Measurements from ENCODE around the gene LEKR1.
A peak's percentile ranks its signal among the peaks of the same experiment; 100 is the strongest.
"Not testable (repeated sequence)": the region's sequence is repeated elsewhere in the genome, so short reads cannot be mapped to it uniquely, and the experiment has no call there.

Gene LEKR1
- total RNA-seq = 3.0 to 4.4 (median 3.4) reads per million in 4 donors

DNA sequence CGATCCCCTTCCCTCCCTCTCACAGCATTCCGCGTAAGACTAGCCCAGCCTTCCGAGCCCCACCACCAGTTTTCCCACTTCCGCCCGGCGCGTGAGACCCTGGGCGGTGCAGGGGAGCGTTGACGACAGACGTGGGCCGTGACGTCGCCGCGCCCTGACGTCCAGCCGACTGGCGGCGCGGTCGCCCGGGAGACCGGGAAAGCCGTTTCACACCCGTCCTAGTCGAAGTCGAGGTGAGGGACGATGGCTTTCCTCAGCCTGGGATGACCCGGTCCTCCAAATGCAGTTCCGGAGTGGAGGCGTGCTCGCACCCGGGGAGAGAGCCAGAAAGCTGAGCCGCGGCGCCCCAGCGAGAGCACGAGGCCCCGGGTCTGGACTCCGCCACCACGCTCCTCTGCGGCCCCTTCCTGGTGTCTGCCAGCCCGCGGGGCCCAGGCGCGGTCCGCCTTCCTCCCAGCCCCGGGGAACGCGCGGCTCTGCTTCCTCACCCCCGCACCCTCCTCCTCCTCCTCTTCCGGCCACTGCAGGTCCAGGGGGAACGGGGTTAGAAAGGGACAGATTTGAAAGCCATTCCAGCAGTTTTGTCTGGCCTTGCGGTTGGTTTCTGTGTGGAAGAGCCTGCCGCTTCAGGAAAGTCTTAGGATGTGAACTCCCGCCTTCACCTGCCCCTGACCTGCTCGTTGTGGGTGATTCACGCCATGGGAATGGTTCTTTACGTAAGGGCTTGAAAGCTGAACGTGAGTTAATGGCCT is at the start of gene LEKR1:
TSS of gene LEKR1 (plus strand) at position 210 of the 752 bp plus-strand sequence. CDS start 2,977 bp downstream, outside the sequence.
- DNase-seq = peak; percentile 25 to 80 (median 43)

DNA sequence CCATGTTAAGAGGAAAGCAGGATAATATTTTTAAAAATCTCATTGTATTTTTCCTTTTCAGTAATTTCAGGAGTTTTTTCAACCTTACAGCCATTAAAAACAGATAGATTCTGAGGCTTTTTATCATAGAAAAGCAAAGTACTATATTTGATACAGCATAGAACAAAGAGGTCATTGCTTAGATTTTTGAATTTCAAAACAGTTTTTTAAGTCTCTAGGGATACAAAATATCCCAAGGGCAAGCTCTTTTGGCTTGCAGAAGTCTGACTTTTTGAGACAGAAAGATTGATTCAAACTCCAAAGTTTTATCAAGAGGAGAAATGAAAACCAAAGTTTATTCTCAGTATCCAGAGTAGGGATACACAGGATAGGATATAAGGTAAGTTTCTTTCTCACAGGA is 49.3 kb upstream of the LEKR1 start:
- no peak for DNase-seq

DNA sequence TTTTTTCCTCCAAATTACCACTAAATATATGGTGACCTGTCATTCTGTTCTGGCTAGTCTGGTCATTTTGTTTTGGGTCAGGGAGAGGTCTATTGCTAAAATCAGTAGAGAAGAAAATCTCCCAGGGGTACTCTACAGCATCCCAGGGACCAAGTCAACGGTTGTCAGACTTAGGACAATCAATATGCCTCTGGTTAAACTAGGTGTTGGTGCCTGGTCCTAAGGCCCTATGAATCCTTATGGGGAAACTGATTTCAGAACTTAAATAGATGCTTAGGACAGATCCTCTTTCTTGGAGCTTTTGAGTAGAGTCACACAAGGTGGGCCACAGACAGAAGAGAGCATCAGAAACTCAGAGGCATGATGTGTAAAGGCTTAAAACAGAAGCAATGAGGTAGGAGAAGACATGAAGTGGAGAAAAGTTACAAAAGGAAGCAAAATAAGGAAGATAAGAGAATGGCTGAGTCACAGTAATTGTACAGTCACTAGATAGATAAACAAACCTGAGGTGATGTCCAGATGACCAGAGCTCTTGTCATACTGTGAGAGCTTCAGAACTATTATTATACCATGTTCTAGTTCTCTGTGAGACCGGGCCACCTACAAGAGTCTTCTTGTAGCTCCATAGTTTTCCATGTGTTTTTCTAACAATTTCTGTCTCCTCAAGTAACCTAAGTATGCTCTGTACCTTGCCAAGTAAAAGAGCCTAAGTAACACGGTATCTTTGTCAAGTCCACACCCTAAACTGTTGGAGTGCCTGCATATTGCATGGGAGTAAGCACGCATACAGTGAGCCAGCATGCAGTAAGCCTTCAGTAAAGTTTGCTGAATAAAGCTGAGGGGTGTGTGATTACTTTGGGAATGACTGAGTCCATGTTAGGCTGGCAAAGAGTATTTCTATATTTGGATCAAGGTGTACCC is 44.6 kb upstream of the LEKR1 start:
- DNase-seq = no peak

DNA sequence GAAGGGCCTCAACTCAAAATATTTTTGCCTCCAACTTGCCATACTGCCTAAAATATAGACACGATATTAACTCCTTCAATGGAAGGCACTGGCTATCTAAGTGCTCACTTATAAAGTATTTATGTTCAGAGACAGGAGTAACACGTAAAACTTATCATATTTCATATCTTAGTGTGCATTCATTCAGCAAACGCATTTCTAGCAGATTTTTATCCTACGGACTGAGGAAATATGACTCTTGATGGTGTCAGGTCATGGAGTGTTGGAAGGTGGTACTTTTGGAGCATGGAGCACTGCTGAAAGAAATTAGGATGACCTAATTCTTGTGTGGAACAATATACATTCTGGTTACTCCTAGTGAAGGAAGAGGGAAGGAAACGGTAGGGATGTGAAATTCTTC is 43.8 kb upstream of the LEKR1 start:
- DNase-seq = no peak

DNA sequence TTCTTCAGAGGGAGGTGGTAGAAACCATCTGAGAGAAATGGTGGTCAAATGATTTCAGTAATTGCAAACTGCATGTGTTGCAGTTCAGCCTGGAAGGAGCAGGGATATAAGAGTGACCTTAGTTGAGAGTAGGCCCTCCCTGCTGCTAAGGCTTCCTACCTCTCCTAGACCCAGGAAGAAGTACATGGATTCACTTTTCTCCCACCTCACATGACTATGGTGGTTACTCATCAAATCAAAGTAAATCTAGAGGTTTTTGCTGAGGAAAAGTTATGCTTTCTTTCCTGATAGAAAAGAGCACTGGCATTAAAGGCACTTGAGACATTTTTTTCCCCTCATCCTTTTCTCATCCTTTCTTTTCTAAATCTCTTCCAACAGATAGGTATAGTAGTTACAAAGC is 43.2 kb upstream of the LEKR1 start:
- DNase-seq = no peak

DNA sequence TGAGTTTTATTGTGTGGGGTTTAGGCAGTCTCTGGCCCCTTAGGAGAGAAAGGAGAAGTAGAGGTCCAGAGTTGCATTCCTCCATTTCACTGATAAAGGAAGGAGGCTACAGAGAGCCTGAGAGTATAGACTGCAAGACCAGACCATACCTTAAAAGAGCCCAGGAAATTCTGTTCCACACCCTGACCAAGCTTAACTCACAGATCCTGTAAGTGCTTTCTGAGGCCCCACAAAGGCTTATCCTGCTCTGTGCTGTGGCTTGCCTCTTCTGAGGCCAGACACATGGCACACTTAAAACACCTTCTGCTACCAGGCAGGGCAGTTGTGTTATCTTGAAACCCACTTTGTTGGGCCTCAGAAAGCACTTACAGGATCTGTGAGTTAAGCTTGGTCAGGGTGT is 39.2 kb upstream of the LEKR1 start:
- DNase-seq = peak in 1 of 5 donors; percentile 21

DNA sequence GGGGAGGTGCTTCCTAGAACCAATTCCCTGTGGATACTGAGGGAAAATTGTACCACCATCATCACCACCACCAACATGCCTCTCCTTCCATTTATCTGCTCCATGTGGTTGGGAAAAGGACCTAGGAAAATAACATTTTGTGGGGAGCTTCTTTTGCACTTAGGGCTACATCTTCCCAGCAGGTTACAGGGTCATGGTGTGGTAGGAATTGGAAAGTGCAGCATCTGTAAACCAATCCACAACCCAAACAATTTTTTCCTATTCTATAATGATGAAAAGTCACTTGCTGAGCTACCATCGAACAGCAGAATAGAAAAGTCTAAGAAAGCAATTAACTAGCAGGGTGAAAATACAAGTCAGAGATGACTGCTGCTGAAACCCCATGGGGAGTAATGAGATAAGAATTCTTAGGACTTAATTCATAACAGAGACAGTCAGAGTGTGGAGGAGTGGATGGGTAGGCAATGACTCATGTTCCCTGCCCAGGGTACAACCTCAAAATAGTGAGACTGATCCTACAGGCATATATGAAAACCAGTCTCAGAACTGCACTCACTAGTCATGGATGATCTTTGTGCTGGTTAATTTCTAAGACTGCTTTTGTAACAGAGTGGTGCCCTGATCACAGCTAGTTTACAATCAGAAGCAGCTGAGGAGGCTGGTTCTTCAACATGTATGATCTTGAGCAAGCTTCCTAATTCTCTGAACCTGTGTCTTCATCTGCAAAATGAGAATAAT is 38.1 kb upstream of the LEKR1 start:
- DNase-seq = peak in 1 of 5 donors; percentile 54

DNA sequence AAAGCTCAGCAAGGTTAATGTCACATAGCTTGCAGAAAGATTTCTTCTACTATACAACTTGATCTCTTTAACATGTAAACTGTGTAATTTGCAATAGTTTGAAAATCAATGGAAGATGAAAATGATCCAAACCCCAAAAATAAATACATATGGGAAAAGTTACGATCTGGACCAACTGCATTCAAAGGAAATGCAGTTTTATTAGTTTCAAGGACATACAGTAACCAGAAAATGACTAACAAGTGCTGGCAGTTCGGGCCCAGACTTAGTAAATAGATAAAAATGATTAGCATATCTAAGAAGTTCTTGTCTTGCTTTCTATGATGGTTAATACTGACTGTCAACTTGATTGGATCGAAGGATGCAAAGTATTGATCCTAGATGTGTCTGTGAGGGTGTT is 37.3 kb upstream of the LEKR1 start:
- no peak for DNase-seq

DNA sequence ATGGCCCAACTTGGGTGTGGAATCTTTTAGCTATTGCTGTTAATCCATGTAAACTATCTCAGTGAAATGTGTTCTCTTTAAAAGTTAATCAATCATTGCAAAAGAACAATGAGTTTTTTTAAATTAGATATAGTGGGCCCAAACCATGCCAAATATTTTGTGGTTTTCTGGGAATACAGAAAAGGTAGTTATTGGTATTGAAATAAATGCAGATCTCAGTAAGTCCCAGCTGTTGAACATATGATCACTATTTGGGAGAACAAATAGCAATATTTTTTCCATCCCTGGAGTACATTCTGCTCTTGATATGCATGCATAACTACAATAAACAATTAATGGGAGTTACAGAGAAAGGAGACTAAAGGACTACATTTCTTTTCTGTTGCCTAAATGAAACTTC is 36.0 kb upstream of the LEKR1 start:
- no peak for DNase-seq

DNA sequence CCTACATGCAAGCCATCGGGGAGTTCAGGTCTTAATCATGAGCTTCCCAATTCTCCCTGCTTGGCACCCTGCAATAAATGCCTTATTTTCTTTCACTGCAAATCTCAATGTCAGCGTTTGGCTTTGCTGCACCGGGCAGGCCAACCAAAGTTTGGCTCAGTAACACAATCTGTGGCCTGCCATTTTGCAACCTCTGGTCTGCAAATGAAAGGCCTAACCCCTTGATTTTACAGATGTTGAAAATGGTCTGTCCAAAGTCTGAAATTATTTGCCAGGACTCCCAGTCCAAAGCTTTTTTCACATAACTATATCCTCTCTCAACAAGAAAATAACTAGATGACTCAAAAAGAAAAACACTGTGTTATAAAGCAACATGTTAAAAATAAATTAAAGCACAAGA is 34.0 kb upstream of the LEKR1 start:
- no peak for DNase-seq

DNA sequence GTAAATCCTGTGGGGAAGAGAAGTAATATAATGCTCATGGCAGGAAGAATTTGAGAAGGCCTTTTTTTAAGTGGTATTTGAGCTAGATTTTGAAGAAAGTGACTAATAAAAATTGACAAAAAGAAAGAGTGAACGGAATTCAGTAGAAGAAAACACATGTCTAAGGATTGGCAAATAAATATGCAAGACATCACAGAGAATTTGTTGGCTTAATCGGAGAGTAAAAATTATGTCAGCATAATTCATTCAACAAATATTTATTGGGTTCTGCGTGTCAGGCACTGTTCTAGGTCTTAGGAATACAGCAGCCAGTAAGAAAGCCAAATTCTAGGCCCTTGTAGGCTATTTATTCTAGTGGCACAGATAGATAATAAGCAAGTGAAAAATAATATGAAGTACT is 33.6 kb upstream of the LEKR1 start:
- DNase-seq = no peak

DNA sequence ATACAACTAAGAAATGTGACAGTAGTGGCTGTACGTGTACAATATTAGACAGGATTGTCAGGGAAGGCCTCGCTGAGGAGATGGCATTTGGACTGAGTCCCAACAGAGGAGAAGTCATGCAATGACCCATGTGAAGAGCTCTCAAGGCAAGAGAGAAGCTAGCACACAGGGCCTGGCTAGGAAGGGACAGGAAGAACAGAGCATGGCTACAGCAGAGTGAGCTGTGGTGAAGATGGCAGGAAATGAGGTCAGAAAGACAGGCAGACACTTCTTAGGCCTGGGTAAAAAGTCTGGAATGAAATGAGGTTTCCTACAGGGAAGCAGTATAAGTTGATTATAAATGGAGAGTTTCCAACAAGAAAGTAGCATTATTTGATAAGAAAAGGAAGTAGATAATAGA is 33.2 kb upstream of the LEKR1 start:
- DNase-seq = peak in 1 of 5 donors; percentile 58

DNA sequence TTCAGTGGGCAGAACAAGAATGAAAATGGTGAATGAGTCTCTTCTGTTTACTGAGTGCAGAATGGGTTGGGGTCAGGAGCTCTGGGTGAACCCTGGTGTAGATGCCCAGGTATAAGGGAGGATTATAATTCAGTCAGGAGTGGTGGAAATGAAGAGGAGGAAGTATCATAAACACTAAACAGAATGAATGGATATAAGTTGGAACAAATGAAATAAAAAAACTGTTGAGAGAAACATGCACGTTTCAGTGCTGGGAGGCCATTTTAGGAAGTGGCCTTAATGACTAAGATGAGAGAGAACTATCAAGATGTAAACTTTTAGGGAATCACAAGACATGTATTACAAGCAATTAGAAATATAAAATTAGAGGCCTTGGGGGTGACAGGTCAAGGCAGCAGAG is 32.8 kb upstream of the LEKR1 start:
- DNase-seq = no peak

DNA sequence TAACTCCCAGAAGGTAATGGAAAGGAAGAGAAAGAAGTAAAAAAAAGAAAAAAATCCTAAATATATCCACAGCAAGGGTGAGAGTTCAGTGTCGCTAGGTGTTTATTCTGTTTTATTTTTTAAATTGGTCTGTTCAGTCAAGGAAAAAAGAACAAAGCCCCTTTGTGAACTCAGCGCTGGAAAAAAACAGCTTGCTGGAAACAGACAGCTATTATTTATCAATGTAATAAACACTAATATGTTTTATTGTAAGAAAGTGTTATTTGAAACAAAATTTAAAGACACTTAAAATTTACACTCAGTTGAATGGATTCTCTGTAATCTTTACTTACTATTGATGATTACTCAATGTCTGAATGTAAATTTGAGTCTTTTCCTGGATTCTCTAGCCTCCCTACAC is 32.3 kb upstream of the LEKR1 start:
- no peak for DNase-seq

DNA sequence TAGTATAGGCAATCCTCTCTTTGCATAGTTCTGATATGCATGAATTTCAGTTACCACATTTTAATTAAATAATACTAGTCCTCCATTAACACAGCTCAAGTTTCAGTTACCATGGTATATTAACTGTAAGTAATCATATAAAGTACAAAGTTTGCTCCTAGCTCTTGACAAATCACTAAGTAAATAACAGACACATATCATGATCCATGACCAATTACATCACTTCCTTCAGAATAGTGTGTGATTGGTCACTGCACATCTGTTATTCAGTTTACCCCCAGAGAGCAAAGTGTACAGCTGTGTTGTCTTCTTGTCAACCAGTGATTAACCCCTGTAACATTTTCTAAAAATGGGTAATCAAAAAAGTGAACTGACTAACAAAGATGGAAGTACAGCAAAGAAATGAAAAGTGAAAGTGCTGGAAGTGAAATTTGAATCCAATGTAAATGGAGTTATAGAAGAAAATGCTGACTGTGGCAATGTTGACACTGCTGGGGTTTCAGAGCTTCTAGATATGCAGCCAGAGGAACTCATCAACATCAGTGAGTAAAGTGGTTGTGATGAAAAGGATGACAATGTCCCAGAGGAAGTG is 30.2 kb upstream of the LEKR1 start:
- DNase-seq = peak in 1 of 5 donors; percentile 19

DNA sequence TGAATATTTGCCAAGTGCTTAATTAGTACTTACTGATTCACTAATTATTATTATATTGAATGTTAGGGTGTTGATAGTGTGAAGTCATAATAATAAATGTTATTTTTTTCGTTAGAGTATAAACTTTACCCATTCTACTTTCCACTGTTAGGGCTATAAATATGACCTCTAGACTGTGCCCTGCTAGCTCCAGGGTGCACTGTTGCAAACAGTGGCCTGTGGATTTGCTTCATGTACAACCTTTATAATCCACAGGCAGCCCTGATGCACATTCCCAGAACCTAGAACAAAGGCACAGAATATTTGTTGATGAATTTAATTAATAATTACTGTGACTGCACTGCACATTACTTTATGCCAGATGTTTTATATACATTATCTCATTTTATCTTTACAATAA is 28.8 kb upstream of the LEKR1 start:
- no peak for DNase-seq

DNA sequence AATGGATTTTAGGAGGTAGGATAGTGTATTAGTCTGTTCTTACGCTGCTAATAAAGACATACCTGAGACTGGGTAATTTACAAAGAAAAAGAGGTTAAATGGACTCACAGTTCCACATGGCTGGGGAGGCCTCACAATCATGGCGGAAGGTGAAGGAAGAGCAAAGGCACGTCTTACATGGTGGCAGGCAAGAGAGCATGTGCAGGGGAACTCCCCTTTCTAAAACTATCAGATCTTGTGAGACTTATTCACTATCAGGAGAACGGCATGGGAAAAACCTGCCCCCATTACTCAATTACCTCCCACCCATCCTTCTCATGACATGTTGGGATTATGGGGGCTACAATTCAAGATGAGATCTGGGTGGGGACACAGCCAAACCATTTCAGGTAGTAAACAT is 25.9 kb upstream of the LEKR1 start:
- not testable (repeated sequence) for DNase-seq

DNA sequence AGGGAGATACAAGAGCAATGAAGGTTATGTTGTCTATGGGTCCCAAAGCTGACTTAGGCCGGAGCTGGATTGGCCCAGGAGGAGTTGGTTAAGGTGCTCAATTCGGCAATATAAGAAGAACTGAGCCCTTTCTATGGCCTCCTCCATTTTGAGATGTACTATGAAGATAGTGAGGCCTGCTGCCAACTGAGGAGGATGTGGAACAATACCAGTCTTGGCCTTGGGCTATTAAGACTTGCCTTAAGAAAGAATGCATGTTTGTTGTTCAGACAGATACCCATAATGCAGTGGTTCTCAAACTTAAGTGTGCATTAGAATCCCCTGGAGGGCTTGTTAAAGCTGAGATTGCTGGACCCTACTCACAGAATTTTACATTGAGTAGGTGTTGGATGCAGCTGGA is 24.4 kb upstream of the LEKR1 start:
- DNase-seq = no peak

DNA sequence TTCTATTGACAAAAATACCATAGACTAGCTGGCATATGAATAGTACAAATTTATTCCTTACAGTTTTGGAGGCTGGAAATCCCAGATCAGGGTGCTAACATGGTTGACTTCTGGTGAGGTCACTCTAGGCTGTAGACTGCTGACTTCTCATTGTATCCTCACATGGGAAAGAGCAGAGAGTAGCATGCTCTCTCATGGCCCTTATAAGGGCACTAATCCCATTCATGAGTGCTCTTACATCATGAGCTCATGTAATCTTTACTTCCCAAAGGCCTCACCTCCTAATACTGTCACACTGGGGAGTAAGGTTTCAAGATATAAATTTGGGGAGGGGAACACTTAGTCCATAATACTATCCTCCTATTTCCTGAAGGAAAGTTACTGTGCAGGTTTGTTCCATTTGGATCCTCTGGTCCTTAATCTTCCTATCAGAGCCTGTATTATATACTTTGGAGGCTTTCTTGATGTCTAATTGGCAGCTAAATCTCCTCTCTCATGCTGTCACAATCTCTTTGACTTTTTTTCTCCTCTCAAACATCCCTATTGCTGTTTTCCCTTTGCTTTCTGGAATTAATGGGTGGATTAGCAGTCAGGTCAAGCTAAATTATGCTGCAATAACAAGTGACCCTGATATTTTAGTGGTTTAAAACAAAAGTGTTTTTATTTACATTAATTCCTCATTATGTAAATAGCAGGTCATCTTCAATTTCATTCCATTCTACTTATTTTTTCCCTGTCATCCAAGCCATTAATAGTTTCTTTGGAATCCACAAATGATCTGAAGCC is 23.1 kb upstream of the LEKR1 start:
- no peak for DNase-seq

DNA sequence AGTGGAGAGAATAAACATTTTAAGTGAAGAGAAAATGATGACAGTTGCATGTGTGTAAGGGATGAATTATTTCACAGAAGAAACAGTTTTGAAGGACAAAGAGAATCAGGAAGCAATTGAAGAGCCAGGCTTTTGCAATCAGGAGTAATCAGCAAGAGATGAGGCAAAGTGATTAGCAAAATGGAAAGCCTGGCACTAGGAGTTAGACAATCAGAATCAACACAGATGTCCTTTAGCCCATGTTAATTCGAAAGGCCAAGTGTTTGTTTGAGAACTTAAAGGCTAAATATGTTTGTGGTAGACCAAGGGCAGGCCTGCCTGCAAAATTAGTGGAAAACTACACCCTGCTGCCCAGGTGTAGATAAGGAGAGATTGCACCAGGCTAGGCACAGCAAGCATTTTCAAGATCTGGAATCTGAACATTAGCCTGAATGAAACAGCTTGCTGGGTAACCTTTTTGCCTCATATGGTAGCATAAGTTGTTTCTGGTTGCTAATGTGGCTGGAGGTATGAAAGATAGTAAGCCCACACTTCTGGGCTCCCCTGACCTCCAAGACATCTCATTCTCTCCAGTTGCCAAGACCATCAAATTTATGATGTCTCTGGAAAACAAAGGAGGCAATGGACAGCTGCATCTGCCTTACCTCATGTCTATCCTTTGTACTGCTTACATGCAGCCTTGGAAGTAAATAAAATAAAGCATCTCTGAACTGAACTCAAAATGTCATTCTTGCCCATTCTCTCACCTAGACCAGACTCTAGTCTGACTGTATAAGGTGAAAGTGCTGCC is 22.0 kb upstream of the LEKR1 start:
- DNase-seq = no peak

DNA sequence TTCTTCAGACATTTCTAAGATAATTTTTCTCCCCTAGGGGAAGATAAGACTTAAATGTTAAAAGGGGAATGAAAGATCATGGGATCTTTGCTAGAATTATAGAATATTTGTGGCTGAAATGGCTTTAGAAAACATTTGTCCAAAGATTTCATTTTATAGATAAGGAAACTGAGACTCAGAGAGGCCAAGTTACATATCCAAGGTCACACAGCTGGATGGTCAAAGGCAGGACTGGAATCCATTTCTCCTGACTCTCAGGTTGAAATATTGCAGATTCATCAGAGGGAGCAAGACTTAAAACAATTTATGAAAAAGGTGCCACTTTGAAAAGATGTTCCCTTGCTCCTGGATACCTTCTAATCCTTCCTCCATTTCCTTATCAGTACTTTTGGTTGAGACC is 19.5 kb upstream of the LEKR1 start:
- DNase-seq = no peak

All from T-helper 1 cell (primary cell).